ENCODE measurements around the gene TECR. TPM values are rescaled to one million over a fixed set of nuclear protein-coding genes. Genes with fewer than 3 reads are reported as not detected.

TECR gene
- total and polyA plus RNA-seq, 2 of the 13 experiments (the other 11 are each of a cell fraction or from before 2014, with no cell fraction given): 54.9 to 121 TPM

- TF ChIP-seq ATF4 (CRISPR knock-in tag; IDR thresholded peaks at IDR 0.05) (no peak), ZNF446 (CRISPR knock-in tag; IDR thresholded peaks at IDR 0.05) (no peak), TCF7L2 (IDR thresholded peaks at IDR 0.05; ENCODE audit: low read depth, low read length) (peak; percentile 54; the same call in 1 of the 2 replicates), TMF1 (CRISPR knock-in tag; IDR thresholded peaks at IDR 0.05; ENCODE audit: low read depth) (no peak), ZBTB20 (CRISPR knock-in tag; IDR thresholded peaks at IDR 0.05; ENCODE audit: borderline replicate concordance, low read depth) (peak; percentile 38; the same call in 1 of the 2 replicates), IKZF5 (CRISPR knock-in tag; IDR thresholded peaks at IDR 0.05) (peak; percentile 74; the same call in 1 of the 2 replicates), ZNF563 (CRISPR knock-in tag; IDR thresholded peaks at IDR 0.05) (no peak), CENPX (CRISPR knock-in tag; IDR thresholded peaks at IDR 0.05) (no peak), ZC3H4 (CRISPR knock-in tag; IDR thresholded peaks at IDR 0.05; ENCODE audit: borderline replicate concordance) (no peak), THAP9 (CRISPR knock-in tag; IDR thresholded peaks at IDR 0.05; ENCODE audit: borderline replicate concordance) (no peak), STAT5B (CRISPR knock-in tag; IDR thresholded peaks at IDR 0.05) (no peak), GABPA (IDR thresholded peaks at IDR 0.05; ENCODE audit: low read depth, low read length) (no peak), GABPA (CRISPR knock-in tag; IDR thresholded peaks at IDR 0.05; ENCODE audit: low read depth) (peak; percentile 40), MNT (IDR thresholded peaks at IDR 0.05) (peak; percentile 41; the same call in 1 of the 2 replicates), ZNF530 (CRISPR knock-in tag; IDR thresholded peaks at IDR 0.05; ENCODE audit: low read depth) (no peak), ZNF607 (CRISPR knock-in tag; IDR thresholded peaks at IDR 0.05; ENCODE audit: borderline replicate concordance) (0 out of 2 replicates have a peak, but pooled peaks have one; percentile 21), POLR2AphosphoS2 (IDR thresholded peaks at IDR 0.05; ENCODE audit: low read depth, low read length) (no peak)
- TF ChIP-seq, protein P1, sequence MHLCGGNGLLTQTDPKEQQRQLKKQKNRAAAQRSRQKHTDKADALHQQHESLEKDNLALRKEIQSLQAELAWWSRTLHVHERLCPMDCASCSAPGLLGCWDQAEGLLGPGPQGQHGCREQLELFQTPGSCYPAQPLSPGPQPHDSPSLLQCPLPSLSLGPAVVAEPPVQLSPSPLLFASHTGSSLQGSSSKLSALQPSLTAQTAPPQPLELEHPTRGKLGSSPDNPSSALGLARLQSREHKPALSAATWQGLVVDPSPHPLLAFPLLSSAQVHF (CRISPR knock-in tag; IDR thresholded peaks at IDR 0.05): no peak
- TF ChIP-seq, protein P2, sequence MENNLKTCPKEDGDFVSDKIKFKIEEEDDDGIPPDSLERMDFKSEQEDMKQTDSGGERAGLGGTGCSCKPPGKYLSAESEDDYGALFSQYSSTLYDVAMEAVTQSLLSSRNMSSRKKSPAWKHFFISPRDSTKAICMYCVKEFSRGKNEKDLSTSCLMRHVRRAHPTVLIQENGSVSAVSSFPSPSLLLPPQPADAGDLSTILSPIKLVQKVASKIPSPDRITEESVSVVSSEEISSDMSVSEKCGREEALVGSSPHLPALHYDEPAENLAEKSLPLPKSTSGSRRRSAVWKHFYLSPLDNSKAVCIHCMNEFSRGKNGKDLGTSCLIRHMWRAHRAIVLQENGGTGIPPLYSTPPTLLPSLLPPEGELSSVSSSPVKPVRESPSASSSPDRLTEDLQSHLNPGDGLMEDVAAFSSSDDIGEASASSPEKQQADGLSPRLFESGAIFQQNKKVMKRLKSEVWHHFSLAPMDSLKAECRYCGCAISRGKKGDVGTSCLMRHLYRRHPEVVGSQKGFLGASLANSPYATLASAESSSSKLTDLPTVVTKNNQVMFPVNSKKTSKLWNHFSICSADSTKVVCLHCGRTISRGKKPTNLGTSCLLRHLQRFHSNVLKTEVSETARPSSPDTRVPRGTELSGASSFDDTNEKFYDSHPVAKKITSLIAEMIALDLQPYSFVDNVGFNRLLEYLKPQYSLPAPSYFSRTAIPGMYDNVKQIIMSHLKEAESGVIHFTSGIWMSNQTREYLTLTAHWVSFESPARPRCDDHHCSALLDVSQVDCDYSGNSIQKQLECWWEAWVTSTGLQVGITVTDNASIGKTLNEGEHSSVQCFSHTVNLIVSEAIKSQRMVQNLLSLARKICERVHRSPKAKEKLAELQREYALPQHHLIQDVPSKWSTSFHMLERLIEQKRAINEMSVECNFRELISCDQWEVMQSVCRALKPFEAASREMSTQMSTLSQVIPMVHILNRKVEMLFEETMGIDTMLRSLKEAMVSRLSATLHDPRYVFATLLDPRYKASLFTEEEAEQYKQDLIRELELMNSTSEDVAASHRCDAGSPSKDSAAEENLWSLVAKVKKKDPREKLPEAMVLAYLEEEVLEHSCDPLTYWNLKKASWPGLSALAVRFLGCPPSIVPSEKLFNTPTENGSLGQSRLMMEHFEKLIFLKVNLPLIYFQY (CRISPR knock-in tag; IDR thresholded peaks at IDR 0.05; ENCODE audit: borderline replicate concordance): peak; percentile 63
Measured at GRCh38 chr19:14519860-14520407, 9.5 kb upstream of the TECR start (continued).
